K562 (cell line): ENCODE results near the gene CPEB1. TPM values are rescaled to one million over a fixed set of nuclear protein-coding genes. Genes with fewer than 3 reads are reported as not detected.

Experiments used
- ATAC-seq: fragments of 200-7000 bp; cut with Tn5 transposase; 3 replicates; pipeline ENCODE4 v1.9.1; 2020; ENCODE audit warnings: moderate library complexity
- BruUV-seq: library from RNA; stranded (reverse); fragments of 400-500 nt; replicated peaks from 2 replicates; lab custom pipeline; 2021; lab: Mats Ljungman, UMichigan
- CTCF ChIA-PET: fragments of 300-600 bp; formaldehyde crosslinking; extraction: SDS; loops from one replicate; lab custom pipeline; 2021; ENCODE audit warnings: low intra/inter-chr PET ratio; lab: Yijun Ruan, JAX
- POLR2A ChIA-PET: fragments of 300-600, 350-650 bp; sonication (Branson Sonifier 250); formaldehyde crosslinking; extraction: SDS; loops from one replicate; lab custom pipeline; 2021; ENCODE audit warnings: antibody characterized with exemption, inconsistent platforms; lab: Yijun Ruan, JAX
- DNase-seq, 4 experiments: peaks; one replicate each; pipeline versions ENCODE4 v3.0.0 to v3.0.0-alpha.2; 2011 to 2018; ENCODE audit warnings: low spot score in 3 of 4, mixed read lengths in 3 of 4; ENCODE audit errors: extremely low read depth in 1 of 4
- FAIRE-seq: peaks from 2 replicates; lab custom pipeline; 2011; peaks lifted over from hg19 to GRCh38; lab: Jason Lieb, UNC
- H2AFZ ChIP-seq: 2 replicates; pipeline ENCODE4 v1.6.0; 2011; ENCODE audit warnings: low read depth, low read length, control low read depth, inconsistent platforms
- H3K27ac ChIP-seq: fragments of 200-600 bp; 3 replicates; pipeline ENCODE4 v1.8.0; 2011; ENCODE audit warnings: low read depth, mild to moderate bottlenecking, control low read depth, inconsistent platforms, low read length, moderate library complexity, mixed read lengths; ENCODE audit errors: extremely low read depth
- H3K27me3 ChIP-seq, 2 experiments: fragments of 300-600 bp in 1 of 2; 2 replicates in 1 of 2; 3 replicates in 1 of 2; pipeline versions ENCODE4 v1.6.0 to v1.8.0; 2011; ENCODE audit warnings: inconsistent platforms in 2 of 2, low read length in 2 of 2, mild to moderate bottlenecking in 1 of 2, mixed read lengths in 1 of 2, moderate library complexity in 1 of 2; ENCODE audit not compliant: control insufficient read depth in 2 of 2, insufficient read depth in 2 of 2
- H3K36me3 ChIP-seq: fragments of 300-600 bp; 3 replicates; pipeline ENCODE4 v1.8.0; 2011; ENCODE audit warnings: mild to moderate bottlenecking, low read length, inconsistent platforms; ENCODE audit not compliant: control insufficient read depth, insufficient read depth
- H3K4me1 ChIP-seq, 2 experiments: fragments of 200-600 bp in 1 of 2; replicated peaks in 1 of 2; 2 replicates in 1 of 2; 3 replicates in 1 of 2; pipeline versions ENCODE4 v1.5.1 to v1.8.0; 2011; ENCODE audit warnings: inconsistent platforms in 2 of 2, low read length in 2 of 2, mild to moderate bottlenecking in 1 of 2, mixed read lengths in 1 of 2, moderate library complexity in 1 of 2; ENCODE audit not compliant: control insufficient read depth in 2 of 2, insufficient read depth in 2 of 2
- H3K4me2 ChIP-seq: 2 replicates; pipeline ENCODE4 v1.6.1; 2011; ENCODE audit warnings: low read length, control low read depth, inconsistent platforms, mixed read lengths; ENCODE audit not compliant: insufficient read depth
- H3K4me3 ChIP-seq: fragments of 200-600 bp; sonication (generic), shearing (Covaris generic); 2 replicates; pipeline ENCODE4 v1.5.1; 2016; ENCODE audit warnings: control low read depth, inconsistent platforms
- H3K79me2 ChIP-seq: fragments of 200-600 bp; 3 replicates; pipeline ENCODE4 v1.8.0; 2011; ENCODE audit warnings: low read length, inconsistent platforms; ENCODE audit not compliant: control insufficient read depth, insufficient read depth
- H3K9ac ChIP-seq, 2 experiments: 2 replicates each; pipeline versions ENCODE4 v1.6.0 to v1.6.1; 2011; ENCODE audit warnings: low read depth in 2 of 2, low read length in 2 of 2, control low read depth in 1 of 2, inconsistent platforms in 1 of 2, mild to moderate bottlenecking in 1 of 2, mixed read lengths in 1 of 2; ENCODE audit not compliant: insufficient read depth in 1 of 2
- H3K9me1 ChIP-seq: one replicate; pipeline ENCODE4 v1.6.0; 2011; ENCODE audit warnings: inconsistent platforms, mild to moderate bottlenecking, low read length, moderate library complexity; ENCODE audit not compliant: control insufficient read depth, insufficient read depth
- H3K9me3 ChIP-seq: replicated peaks from 2 replicates; pipeline ENCODE4 v1.5.1; 2011; ENCODE audit warnings: low read depth, low read length, inconsistent platforms; ENCODE audit not compliant: control insufficient read depth, insufficient read depth
- H4K20me1 ChIP-seq: replicated peaks from 2 replicates; pipeline ENCODE4 v1.6.1; 2011; ENCODE audit warnings: low read length, inconsistent platforms, mixed read lengths; ENCODE audit not compliant: control insufficient read depth, insufficient read depth
- CBX1 ChIP-seq: sonication (generic); IDR thresholded peaks from 2 replicates; pipeline ENCODE4 v1.6.1; 2016; ENCODE audit warnings: antibody characterized with exemption, low read depth, mild to moderate bottlenecking
- FOXM1 ChIP-seq, 2 experiments: fragments of 450-650 bp in 1 of 2; sonication (generic) in 1 of 2; formaldehyde crosslinking in 1 of 2; IDR thresholded peaks; 2 replicates each; pipeline versions ENCODE4 v1.6.1 to v1.9.0; 2017 to 2022; ENCODE audit warnings: low read depth in 2 of 2, mild to moderate bottlenecking in 2 of 2, missing genetic modification reagents in 1 of 2, moderate library complexity in 1 of 2
- KLF13 ChIP-seq: fragments of 450-650 bp; IDR thresholded peaks from 2 replicates; pipeline ENCODE4 v1.6.1; 2016; ENCODE audit warnings: missing genetic modification characterization, low read depth, mild to moderate bottlenecking, missing compliant biosample characterization, moderate library complexity, borderline replicate concordance
- MTA2 ChIP-seq: fragments of 450-650 bp; IDR thresholded peaks from 2 replicates; pipeline ENCODE4 v1.6.1; 2016; ENCODE audit warnings: low read depth
- MTA3 ChIP-seq: fragments of 450-650 bp; formaldehyde crosslinking; IDR thresholded peaks from 2 replicates; pipeline ENCODE4 v1.6.1; 2017; ENCODE audit warnings: mild to moderate bottlenecking, borderline replicate concordance
- NR2F6 ChIP-seq: fragments of 450-650 bp; formaldehyde crosslinking; IDR thresholded peaks from 2 replicates; pipeline ENCODE4 v1.4.0; 2020; ENCODE audit warnings: mild to moderate bottlenecking
- TCF15 ChIP-seq: fragments of 250-450 bp; sonication (Bioruptor Pico); IDR thresholded peaks from 2 replicates; pipeline ENCODE4 v1.8.0; 2022; ENCODE audit warnings: moderate library complexity, mild to moderate bottlenecking, inconsistent platforms
- ZNF165 ChIP-seq: fragments of 250-450 bp; sonication (Bioruptor Pico); IDR thresholded peaks from 2 replicates; pipeline ENCODE4 v1.4.0; 2020; ENCODE audit warnings: borderline replicate concordance
- ZNF583 ChIP-seq: fragments of 250-450 bp; sonication (Bioruptor Pico); IDR thresholded peaks from 2 replicates; pipeline ENCODE4 v1.4.0; 2020
- ZNF699 ChIP-seq: fragments of 250-450 bp; sonication (Bioruptor Pico); IDR thresholded peaks from 2 replicates; pipeline ENCODE4 v1.8.0; 2021; ENCODE audit warnings: mild to moderate bottlenecking, moderate library complexity; ENCODE audit not compliant: insufficient replicate concordance
- ZNF766 ChIP-seq: fragments of 200-800 bp; sonication (Bioruptor generic); conservative IDR thresholded peaks from 2 replicates; pipeline ENCODE4 v1.6.1; 2016; ENCODE audit warnings: missing genetic modification characterization, missing compliant biosample characterization
- WGBS: fragments of 100-300 bp; shearing (Covaris generic); methylation state at CpG from one replicate; pipeline ENCODE4 v1.1.6; 2016; ENCODE audit warnings: low coverage, mixed read lengths; ENCODE audit not compliant: insufficient coverage; ENCODE audit errors: missing lambda C conversion rate; 5-methylcytosine and 5-hydroxymethylcytosine counted together
- in situ Hi-C: fragments of 300-500 bp; cut with MboI; formaldehyde crosslinking; loops from 4 replicates; pipeline ENCODE4 v1.15.0; 2018; ENCODE audit warnings: inconsistent platforms, mixed read lengths
- intact Hi-C: fragments of 100-400 bp; cut with micrococcal nuclease; formaldehyde crosslinking; loops from 2 replicates; pipeline ENCODE4 v1.14.2; 2022
- polyA plus RNA-seq, 8 experiments: library from polyadenylated mRNA; depleted of rRNA in 4 of 8; stranded (reverse) in 5 of 8; unstranded in 3 of 8; fragments of >200 nt; fragmentation: Nextera tagmentation in 2 of 8; fragmentation: Illumina TruSeq in 1 of 8; extraction: Ambion mirVana in 2 of 8; extraction: Trizol in 1 of 8; gene quantifications; 2 replicates each; pipeline versions ENCODE4 v1.2.1 to v1.2.3, GENCODE V29; 2011 to 2014; ENCODE audit warnings: inconsistent platforms in 1 of 8, missing spikeins in 1 of 8
- total RNA-seq, 7 experiments: library from RNA; depleted of rRNA in 6 of 7; stranded (reverse); fragments of >200 nt in 6 of 7; fragmentation: Illumina TruSeq in 2 of 7; extraction: Trizol in 2 of 7; gene quantifications; 2 replicates each; pipeline versions ENCODE4 v1.2.1 to v1.2.3, GENCODE V29; 2011 to 2021; ENCODE audit warnings: low replicate concordance in 1 of 7

The CPEB1 gene
- total and polyA plus RNA-seq, 9 of the 15 experiments (the other 6 are each of a cell fraction or from before 2014, with no cell fraction given), result 2.2 to 13.4 (median 9.7) TPM

DNA sequence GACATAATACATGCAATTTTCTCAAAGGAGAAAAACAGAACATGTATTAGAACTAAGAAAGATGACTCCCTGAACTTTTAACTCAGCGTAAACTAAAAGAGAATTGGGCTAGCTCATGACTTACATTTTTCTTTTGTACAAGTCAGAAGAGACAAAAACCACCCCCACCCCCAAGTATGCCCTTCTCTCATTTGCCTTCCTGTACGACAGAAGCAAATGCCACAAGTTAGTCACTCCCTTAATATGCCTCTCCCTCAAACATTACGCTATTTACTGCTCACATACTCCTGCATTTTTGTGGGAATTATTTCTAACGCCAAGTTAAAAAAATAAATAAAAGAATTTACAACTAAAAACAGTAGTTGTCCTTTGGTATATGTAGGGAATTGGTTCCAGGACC is 22.0 kb downstream of the CPEB1 start:
- Histone ChIP-seq H3K36me3 (peaks cover 71% of the 10 kb centered on the region), H2AFZ (no peak overlapping the region), H3K4me1 (no peaks in the 10 kb centered on the region), H3K9me1 (no peaks in the 10 kb centered on the region), H3K4me2 (no peak overlapping the region), H3K27ac (no peak overlapping the region), H3K9me3 (no peaks in the 10 kb centered on the region), H3K4me3 (no peak overlapping the region), H4K20me1 (0 out of 2 replicates have a peak, but pooled peaks cover 3% of the 10 kb centered on the region), H3K27me3 (no peaks in the 10 kb centered on the region), H3K79me2 (no peaks in the 10 kb centered on the region; the same call in 2 of the 3 replicates), H3K9ac (no peak overlapping the region)
- ATAC-seq, result no peak
- POLR2A ChIA-PET, result interaction anchor here (1.5 to 1.6 kb wide), 2 partner anchors 11 to 85 kb away, joined by 6 to 8 read pairs; partner anchors contain the start of gene RPS17
- in situ Hi-C loops (no loop called here), intact Hi-C loops (no loop called here)
- TF ChIP-seq ZNF766 (CRISPR knock-in tag) (no peak), KLF13 (tag) (no peak), MTA3 (no peak), NR2F6 (CRISPR knock-in tag) (no peak), FOXM1 (IDR thresholded peaks at IDR 0.05; ENCODE audit: low read depth) (no peak), FOXM1 (CRISPR knock-in tag; IDR thresholded peaks at IDR 0.05; ENCODE audit: low read depth) (no peak), CBX1 (no peak), ZNF165 (CRISPR knock-in tag) (no peak), TCF15 (CRISPR knock-in tag) (no peak), ZNF699 (CRISPR knock-in tag) (no peak), MTA2 (no peak), ZNF583 (CRISPR knock-in tag) (no peak)
- BruUV-seq, result no TSS peak
- WGBS, result 98% methylated on average over 4 of the region's 4 CpGs
- no peak for DNase-seq
- no peak for FAIRE-seq
- CTCF ChIA-PET, result no interaction called here
